ENCODE data around the gene ERN1. TPM values are rescaled to one million over a fixed set of nuclear protein-coding genes. Genes with fewer than 3 reads are reported as not detected.

Gene ERN1
- total RNA-seq, 2 donors from 2014 or later: 9.0 to 13.7 TPM

GRCh38 chr17:63998721-63999679 lies 130.9 kb downstream of the ERN1 start:
- Histone ChIP-seq H3K36me3 (ENCODE audit: control insufficient read depth, insufficient read depth, low read length) (no peaks in the 10 kb centered on the region), H3K27me3 (ENCODE audit: control insufficient read depth, insufficient read depth, low read length, poor library complexity, severe bottlenecking) (peaks cover 31% of the 10 kb centered on the region), H3K4me3 (ENCODE audit: low read length) (peak overlapping the region; percentile 90), H3K27ac (ENCODE audit: low read depth, low read length) (no peak overlapping the region), H3K9me3 (ENCODE audit: control insufficient read depth, low read length) (no peaks in the 10 kb centered on the region), H3K9ac (ENCODE audit: extremely low read depth, low read length, poor library complexity, severe bottlenecking) (peak overlapping the region; percentile 38), H3K4me1 (ENCODE audit: control insufficient read depth, insufficient read depth, low read length) (no peaks in the 10 kb centered on the region)
- H3K27ac Mint-ChIP-seq: no peak overlapping the region
- peaks cover 51% of the 10 kb centered on the region for H3K27me3 Mint-ChIP-seq (ENCODE audit: insufficient read depth)
- H3K9me3 Mint-ChIP-seq: no peaks in the 10 kb centered on the region
- H3K4me3 Mint-ChIP-seq: peak overlapping the region; percentile 79
- DNase-seq: peak; percentile 74
- peaks cover 3% of the 10 kb centered on the region for H3K4me1 Mint-ChIP-seq
- H3K36me3 Mint-ChIP-seq (ENCODE audit: low read depth): no peaks in the 10 kb centered on the region
- no peak for TF ChIP-seq CTCF (conservative IDR thresholded peaks at IDR 0.05)
- 46 to 79% methylated on average over 15 to 33 of the region's 33 CpGs for WGBS, 2 experiments (ENCODE audit: insufficient coverage in 1 of 2, insufficient read length in 1 of 2)

GRCh38 chr17:63998050-63998720 lies 131.8 kb downstream of the ERN1 start, which contains the start of gene PRR29:
PRR29 (plus strand) TSS chr17:63998351; CDS start chr17:63998365, 14 bp downstream.
- peak; percentile 97 for DNase-seq
- no peaks in the 10 kb centered on the region for H3K4me1 ChIP-seq (ENCODE audit: control insufficient read depth, insufficient read depth, low read length)
- H3K36me3 ChIP-seq (ENCODE audit: control insufficient read depth, insufficient read depth, low read length): no peaks in the 10 kb centered on the region
- no peak within 1 kb of the TSS for H3K27ac ChIP-seq (ENCODE audit: low read depth, low read length)
- no peak within 1 kb of the TSS for H3K27ac Mint-ChIP-seq
- 0 to 1% methylated on average over 5 to 43 of the region's 43 CpGs for whole genome bisulfite sequencing, 2 experiments (ENCODE audit: insufficient coverage in 1 of 2, insufficient read length in 1 of 2)
- peaks cover 55% of the 10 kb centered on the region for H3K27me3 Mint-ChIP-seq (ENCODE audit: insufficient read depth)
- H3K9me3 ChIP-seq (ENCODE audit: control insufficient read depth, low read length): no peaks in the 10 kb centered on the region
- peaks cover 3% of the 10 kb centered on the region for H3K4me1 Mint-ChIP-seq
- H3K27me3 ChIP-seq (ENCODE audit: control insufficient read depth, insufficient read depth, low read length, poor library complexity, severe bottlenecking): peaks cover 37% of the 10 kb centered on the region
- H3K4me3 Mint-ChIP-seq: peak within 1 kb of the TSS; percentile 79
- TF ChIP-seq CTCF (conservative IDR thresholded peaks at IDR 0.05): no peak
- H3K4me3 ChIP-seq (ENCODE audit: low read length): peak within 1 kb of the TSS; percentile 90
- H3K36me3 Mint-ChIP-seq (ENCODE audit: low read depth): no peaks in the 10 kb centered on the region
- no peaks in the 10 kb centered on the region for H3K9me3 Mint-ChIP-seq
- H3K9ac ChIP-seq (ENCODE audit: extremely low read depth, low read length, poor library complexity, severe bottlenecking): peak within 1 kb of the TSS; percentile 38

- H3K4me3 Mint-ChIP-seq: peak overlapping the region; percentile 79
- no peaks in the 10 kb centered on the region for H3K36me3 ChIP-seq (ENCODE audit: control insufficient read depth, insufficient read depth, low read length)
- H3K9ac ChIP-seq (ENCODE audit: extremely low read depth, low read length, poor library complexity, severe bottlenecking): no peak overlapping the region
- no peaks in the 10 kb centered on the region for H3K36me3 Mint-ChIP-seq (ENCODE audit: low read depth)
- TF ChIP-seq CTCF (conservative IDR thresholded peaks at IDR 0.05): no peak
- H3K27me3 Mint-ChIP-seq (ENCODE audit: insufficient read depth): peaks cover 59% of the 10 kb centered on the region
- no peak overlapping the region for H3K27ac Mint-ChIP-seq
- no peaks in the 10 kb centered on the region for H3K4me1 ChIP-seq (ENCODE audit: control insufficient read depth, insufficient read depth, low read length)
- DNase-seq: no peak
- peak overlapping the region; percentile 90 for H3K4me3 ChIP-seq (ENCODE audit: low read length)
- H3K27ac ChIP-seq (ENCODE audit: low read depth, low read length): no peak overlapping the region
- no peaks in the 10 kb centered on the region for H3K9me3 ChIP-seq (ENCODE audit: control insufficient read depth, low read length)
- peaks cover 3% of the 10 kb centered on the region for H3K4me1 Mint-ChIP-seq
- WGBS, 2 experiments (ENCODE audit: insufficient coverage in 1 of 2, insufficient read length in 1 of 2): 19 to 28% methylated on average over 13 to 19 of the region's 19 CpGs
- H3K27me3 ChIP-seq (ENCODE audit: control insufficient read depth, insufficient read depth, low read length, poor library complexity, severe bottlenecking): peaks cover 41% of the 10 kb centered on the region
- no peaks in the 10 kb centered on the region for H3K9me3 Mint-ChIP-seq
Measured at GRCh38 chr17:63997341-63998048, 132.4 kb downstream of the ERN1 start.
